HG03520 (cell line): ENCODE measurements around the gene TANGO6.
"Not testable (repeated sequence)": the region's sequence is repeated elsewhere in the genome, so short reads cannot be mapped to it uniquely, and the experiment has no call there.

Experiments used
- ATAC-seq: cut with Tn5 transposase; IDR thresholded peaks from one replicate; pipeline ENCODE4 v1.9.1; 2021; ENCODE audit warnings: mild to moderate bottlenecking, moderate library complexity; ENCODE audit not compliant: unreplicated experiment

Gene TANGO6

GRCh38 chr16:69114346-69114975 is 271.1 kb downstream of the TANGO6 start:
- no peak for ATAC-seq

GRCh38 chr16:69114976-69115355 is 271.6 kb downstream of the TANGO6 start:
- no peak for ATAC-seq

GRCh38 chr16:69115361-69115760 is 272.0 kb downstream of the TANGO6 start:
- no peak for ATAC-seq

- no peak for ATAC-seq
Measured at GRCh38 chr16:69115837-69116236, 272.5 kb downstream of the TANGO6 start.

- no peak for ATAC-seq
Measured at GRCh38 chr16:69116256-69116875, 273.0 kb downstream of the TANGO6 start.

GRCh38 chr16:69116906-69117305 is 273.6 kb downstream of the TANGO6 start:
- no peak for ATAC-seq

- no peak for ATAC-seq
Measured at GRCh38 chr16:69118468-69118867, 275.1 kb downstream of the TANGO6 start.

- no peak for ATAC-seq
Measured at GRCh38 chr16:69118994-69119393, 275.7 kb downstream of the TANGO6 start.

- no peak for ATAC-seq
Measured at GRCh38 chr16:69119536-69119935, 276.2 kb downstream of the TANGO6 start.

GRCh38 chr16:69120096-69120664 is 276.8 kb downstream of the TANGO6 start:
- ATAC-seq, result no peak

GRCh38 chr16:69123910-69124309 is 280.6 kb downstream of the TANGO6 start:
- ATAC-seq, result no peak

- not testable (repeated sequence) for ATAC-seq
Measured at GRCh38 chr16:69124406-69124805, 281.1 kb downstream of the TANGO6 start.

GRCh38 chr16:69124961-69125360 is 281.6 kb downstream of the TANGO6 start:
- ATAC-seq, result not testable (repeated sequence)

GRCh38 chr16:69126221-69126620 is 282.9 kb downstream of the TANGO6 start:
- ATAC-seq, result no peak

- ATAC-seq, result not testable (repeated sequence)
Measured at GRCh38 chr16:69126801-69127200, 283.5 kb downstream of the TANGO6 start.

- no peak for ATAC-seq
Measured at GRCh38 chr16:69127966-69128510, 284.7 kb downstream of the TANGO6 start.

- ATAC-seq, result no peak
Measured at GRCh38 chr16:69130461-69130860, 287.1 kb downstream of the TANGO6 start.

- no peak for ATAC-seq
Measured at GRCh38 chr16:69131167-69131838, 288.0 kb downstream of the TANGO6 start.

- ATAC-seq, result peak; percentile 30
Measured at GRCh38 chr16:69131839-69132423, 288.6 kb downstream of the TANGO6 start.

- peak; percentile 88 for ATAC-seq
Measured at GRCh38 chr16:69132424-69133252, 289.3 kb downstream of the TANGO6 start, which contains the start of the genes CHTF8 and UTP4. TSS of gene CHTF8 (minus strand) at chr16:69132588. CDS start at chr16:69121458, 11,130 bp downstream. TSS of gene UTP4 (plus strand) at chr16:69132649. CDS start at chr16:69133460, 811 bp downstream.
